Medulla oblongata (tissue), 1 donor: ENCODE measurements around the gene MFAP2.

ENCODE experiments used
- DNase-seq: peaks from one replicate; pipeline ENCODE4 v3.0.0-alpha.2; 2015; ENCODE audit errors: extremely low spot score

MFAP2 gene

GRCh38 chr1:16980473-16981268 is at the start of gene MFAP2:
MFAP2 (minus strand) TSS chr1:16980620; CDS start chr1:16978273, 2,347 bp downstream.
- DNase-seq: no peak

GRCh38 chr1:17030206-17030605 is 49.8 kb upstream of the MFAP2 start:
- no peak for DNase-seq

GRCh38 chr1:17028662-17029188 is 48.3 kb upstream of the MFAP2 start:
- DNase-seq: no peak

- no peak for DNase-seq
Observed at GRCh38 chr1:17027900-17028299, 47.5 kb upstream of the MFAP2 start.

GRCh38 chr1:17027403-17027802 is 47.0 kb upstream of the MFAP2 start:
- no peak for DNase-seq

- no peak for DNase-seq
Observed at GRCh38 chr1:17024721-17025120, 44.3 kb upstream of the MFAP2 start.

- DNase-seq: no peak
Observed at GRCh38 chr1:17023573-17023972, 43.2 kb upstream of the MFAP2 start.

- DNase-seq: peak; percentile 51
Observed at GRCh38 chr1:17023102-17023501, 42.7 kb upstream of the MFAP2 start.

- DNase-seq: no peak
Observed at GRCh38 chr1:17021896-17022295, 41.5 kb upstream of the MFAP2 start.

GRCh38 chr1:17020502-17020901 is 40.1 kb upstream of the MFAP2 start:
- DNase-seq: no peak

GRCh38 chr1:17018849-17019248 is 38.4 kb upstream of the MFAP2 start:
- no peak for DNase-seq

- DNase-seq: no peak
Observed at GRCh38 chr1:17017435-17017834, 37.0 kb upstream of the MFAP2 start.

- no peak for DNase-seq
Observed at GRCh38 chr1:17016317-17016661, 35.9 kb upstream of the MFAP2 start.

- no peak for DNase-seq
Observed at GRCh38 chr1:17014671-17015567, 34.5 kb upstream of the MFAP2 start.

GRCh38 chr1:17013491-17014320 is 33.3 kb upstream of the MFAP2 start:
- peak; percentile 36 for DNase-seq

GRCh38 chr1:17012775-17013490 is 32.5 kb upstream of the MFAP2 start:
- DNase-seq: no peak

- DNase-seq: peak; percentile 90
Observed at GRCh38 chr1:17011439-17012307, 31.3 kb upstream of the MFAP2 start, which contains the start of gene ATP13A2. ATP13A2 (minus strand) TSS chr1:17011928; CDS start chr1:17011738, 190 bp downstream.

GRCh38 chr1:17011092-17011438 is 30.6 kb upstream of the MFAP2 start:
- no peak for DNase-seq

- no peak for DNase-seq
Observed at GRCh38 chr1:17009706-17010105, 29.3 kb upstream of the MFAP2 start.

- DNase-seq: no peak
Observed at GRCh38 chr1:17008208-17008855, 27.9 kb upstream of the MFAP2 start.
